K562 (cell line): ENCODE results near the gene PTTG1IP. TPM values are rescaled to one million over a fixed set of nuclear protein-coding genes. Genes with fewer than 3 reads are reported as not detected.

Experiments
- ATAC-seq: fragments of 200-7000 bp; cut with Tn5 transposase; 3 replicates; pipeline ENCODE4 v1.9.1; 2020; ENCODE audit warnings: moderate library complexity
- BruUV-seq: library from RNA; stranded (reverse); fragments of 400-500 nt; replicated peaks from 2 replicates; lab custom pipeline; 2021; lab: Mats Ljungman, UMichigan
- CTCF ChIA-PET: fragments of 300-600 bp; formaldehyde crosslinking; extraction: SDS; loops from one replicate; lab custom pipeline; 2021; ENCODE audit warnings: low intra/inter-chr PET ratio; lab: Yijun Ruan, JAX
- POLR2A ChIA-PET: fragments of 300-600, 350-650 bp; sonication (Branson Sonifier 250); formaldehyde crosslinking; extraction: SDS; loops from one replicate; lab custom pipeline; 2021; ENCODE audit warnings: antibody characterized with exemption, inconsistent platforms; lab: Yijun Ruan, JAX
- DNase-seq, 4 experiments: peaks; one replicate each; pipeline versions ENCODE4 v3.0.0 to v3.0.0-alpha.2; 2011 to 2018; ENCODE audit warnings: low spot score in 3 of 4, mixed read lengths in 3 of 4; ENCODE audit errors: extremely low read depth in 1 of 4
- FAIRE-seq: peaks from 2 replicates; lab custom pipeline; 2011; peaks lifted over from hg19 to GRCh38; lab: Jason Lieb, UNC
- H2AFZ ChIP-seq: 2 replicates; pipeline ENCODE4 v1.6.0; 2011; ENCODE audit warnings: low read depth, low read length, control low read depth, inconsistent platforms
- H3K27ac ChIP-seq: fragments of 200-600 bp; 3 replicates; pipeline ENCODE4 v1.8.0; 2011; ENCODE audit warnings: low read depth, mild to moderate bottlenecking, control low read depth, inconsistent platforms, low read length, moderate library complexity, mixed read lengths; ENCODE audit errors: extremely low read depth
- H3K27me3 ChIP-seq, 2 experiments: fragments of 300-600 bp in 1 of 2; 2 replicates in 1 of 2; 3 replicates in 1 of 2; pipeline versions ENCODE4 v1.6.0 to v1.8.0; 2011; ENCODE audit warnings: inconsistent platforms in 2 of 2, low read length in 2 of 2, mild to moderate bottlenecking in 1 of 2, mixed read lengths in 1 of 2, moderate library complexity in 1 of 2; ENCODE audit not compliant: control insufficient read depth in 2 of 2, insufficient read depth in 2 of 2
- H3K36me3 ChIP-seq: fragments of 300-600 bp; 3 replicates; pipeline ENCODE4 v1.8.0; 2011; ENCODE audit warnings: mild to moderate bottlenecking, low read length, inconsistent platforms; ENCODE audit not compliant: control insufficient read depth, insufficient read depth
- H3K4me1 ChIP-seq, 2 experiments: fragments of 200-600 bp in 1 of 2; replicated peaks in 1 of 2; 2 replicates in 1 of 2; 3 replicates in 1 of 2; pipeline versions ENCODE4 v1.5.1 to v1.8.0; 2011; ENCODE audit warnings: inconsistent platforms in 2 of 2, low read length in 2 of 2, mild to moderate bottlenecking in 1 of 2, mixed read lengths in 1 of 2, moderate library complexity in 1 of 2; ENCODE audit not compliant: control insufficient read depth in 2 of 2, insufficient read depth in 2 of 2
- H3K4me2 ChIP-seq: 2 replicates; pipeline ENCODE4 v1.6.1; 2011; ENCODE audit warnings: low read length, control low read depth, inconsistent platforms, mixed read lengths; ENCODE audit not compliant: insufficient read depth
- H3K4me3 ChIP-seq: fragments of 200-600 bp; sonication (generic), shearing (Covaris generic); 2 replicates; pipeline ENCODE4 v1.5.1; 2016; ENCODE audit warnings: control low read depth, inconsistent platforms
- H3K79me2 ChIP-seq: fragments of 200-600 bp; 3 replicates; pipeline ENCODE4 v1.8.0; 2011; ENCODE audit warnings: low read length, inconsistent platforms; ENCODE audit not compliant: control insufficient read depth, insufficient read depth
- H3K9ac ChIP-seq, 2 experiments: 2 replicates each; pipeline versions ENCODE4 v1.6.0 to v1.6.1; 2011; ENCODE audit warnings: low read depth in 2 of 2, low read length in 2 of 2, control low read depth in 1 of 2, inconsistent platforms in 1 of 2, mild to moderate bottlenecking in 1 of 2, mixed read lengths in 1 of 2; ENCODE audit not compliant: insufficient read depth in 1 of 2
- H3K9me1 ChIP-seq: one replicate; pipeline ENCODE4 v1.6.0; 2011; ENCODE audit warnings: inconsistent platforms, mild to moderate bottlenecking, low read length, moderate library complexity; ENCODE audit not compliant: control insufficient read depth, insufficient read depth
- H3K9me3 ChIP-seq: replicated peaks from 2 replicates; pipeline ENCODE4 v1.5.1; 2011; ENCODE audit warnings: low read depth, low read length, inconsistent platforms; ENCODE audit not compliant: control insufficient read depth, insufficient read depth
- H4K20me1 ChIP-seq: replicated peaks from 2 replicates; pipeline ENCODE4 v1.6.1; 2011; ENCODE audit warnings: low read length, inconsistent platforms, mixed read lengths; ENCODE audit not compliant: control insufficient read depth, insufficient read depth
- ATF3 ChIP-seq, 2 experiments: fragments of 450-650 bp in 1 of 2; sonication (generic) in 1 of 2; formaldehyde crosslinking in 1 of 2; IDR thresholded peaks in 1 of 2; conservative IDR thresholded peaks in 1 of 2; 2 replicates each; pipeline versions ENCODE4 v1.6.1 to v1.8.1; 2016 to 2023; ENCODE audit warnings: mild to moderate bottlenecking in 2 of 2, moderate library complexity in 2 of 2, inconsistent platforms in 1 of 2, missing genetic modification reagents in 1 of 2
- ATF7 ChIP-seq: fragments of 450-650 bp; IDR thresholded peaks from 2 replicates; pipeline ENCODE4 v1.7.1; 2014; ENCODE audit warnings: mild to moderate bottlenecking, moderate library complexity
- MBD2 ChIP-seq: sonication (generic); IDR thresholded peaks from 2 replicates; pipeline ENCODE4 v1.6.1; 2016; ENCODE audit warnings: low read depth, borderline replicate concordance
- POLR2B ChIP-seq: fragments of 450-650 bp; IDR thresholded peaks from 2 replicates; pipeline ENCODE4 v1.6.1; 2018; ENCODE audit warnings: low read depth; ENCODE audit not compliant: partially characterized antibody
- PTTG1 ChIP-seq: fragments of 450-650 bp; IDR thresholded peaks from 2 replicates; pipeline ENCODE4 v1.6.1; 2016; ENCODE audit warnings: low read depth, mild to moderate bottlenecking, missing genetic modification characterization, missing compliant biosample characterization
- RFX1 ChIP-seq: fragments of 450-650 bp; IDR thresholded peaks from 2 replicates; pipeline ENCODE4 v1.6.1; 2016; ENCODE audit warnings: mild to moderate bottlenecking, moderate library complexity
- STAT6 ChIP-seq: sonication (generic); formaldehyde crosslinking; IDR thresholded peaks from 2 replicates; pipeline ENCODE4 v1.8.1; 2023; ENCODE audit warnings: mild to moderate bottlenecking, missing genetic modification reagents
- WGBS: fragments of 100-300 bp; shearing (Covaris generic); methylation state at CpG from one replicate; pipeline ENCODE4 v1.1.6; 2016; ENCODE audit warnings: low coverage, mixed read lengths; ENCODE audit not compliant: insufficient coverage; ENCODE audit errors: missing lambda C conversion rate; 5-methylcytosine and 5-hydroxymethylcytosine counted together
- in situ Hi-C: fragments of 300-500 bp; cut with MboI; formaldehyde crosslinking; loops from 4 replicates; pipeline ENCODE4 v1.15.0; 2018; ENCODE audit warnings: inconsistent platforms, mixed read lengths
- intact Hi-C: fragments of 100-400 bp; cut with micrococcal nuclease; formaldehyde crosslinking; loops from 2 replicates; pipeline ENCODE4 v1.14.2; 2022
- polyA plus RNA-seq, 8 experiments: library from polyadenylated mRNA; depleted of rRNA in 4 of 8; stranded (reverse) in 5 of 8; unstranded in 3 of 8; fragments of >200 nt; fragmentation: Nextera tagmentation in 2 of 8; fragmentation: Illumina TruSeq in 1 of 8; extraction: Ambion mirVana in 2 of 8; extraction: Trizol in 1 of 8; gene quantifications; 2 replicates each; pipeline versions ENCODE4 v1.2.1 to v1.2.3, GENCODE V29; 2011 to 2014; ENCODE audit warnings: inconsistent platforms in 1 of 8, missing spikeins in 1 of 8
- total RNA-seq, 7 experiments: library from RNA; depleted of rRNA in 6 of 7; stranded (reverse); fragments of >200 nt in 6 of 7; fragmentation: Illumina TruSeq in 2 of 7; extraction: Trizol in 2 of 7; gene quantifications; 2 replicates each; pipeline versions ENCODE4 v1.2.1 to v1.2.3, GENCODE V29; 2011 to 2021; ENCODE audit warnings: low replicate concordance in 1 of 7

PTTG1IP gene
- total and polyA plus RNA-seq, 9 of the 15 experiments (the other 6 are each of a cell fraction or from before 2014, with no cell fraction given), result 5.0 to 99.3 (median 82.4) TPM

GRCh38 chr21:44873356-44874239 is at the start of gene PTTG1IP (continued):
- 0 out of 2 replicates have a peak, but pooled peaks have one; percentile 85 for TF ChIP-seq STAT6 (CRISPR knock-in tag)
- TF ChIP-seq POLR2B, result peak; percentile 89
- TF ChIP-seq MBD2, result peak; percentile 1; the same call in 1 of the 2 replicates

- Histone ChIP-seq H4K20me1 (0 out of 2 replicates have a peak, but pooled peaks cover 3% of the 10 kb centered on the region), H2AFZ (no peak overlapping the region), H3K4me2 (no peak overlapping the region), H3K9ac (no peak overlapping the region), H3K4me1 (peaks cover 4 to 35% of the 10 kb centered on the region in 2 experiments; a peak in 3 of 5 replicates), H3K27me3 (peaks cover 42 to 65% of the 10 kb centered on the region in 2 experiments), H3K9me1 (no peaks in the 10 kb centered on the region), H3K36me3 (no peaks in the 10 kb centered on the region)
- ATAC-seq (no peak), FAIRE-seq (no peak), DNase-seq (no peak)
- BruUV-seq, result no TSS peak
- ChIA-PET POLR2A (no interaction called here), CTCF (no interaction called here)
- WGBS, result 4% methylated on average over 5 of the region's 5 CpGs
- intact Hi-C loops, result loop anchor here (10.0 kb wide), 1 partner anchor 407 kb away; no protein-coding TSS in a partner anchor
- TF ChIP-seq RFX1 (no peak), PTTG1 (no peak), ATF3 (IDR thresholded peaks at IDR 0.05) (0 out of 2 replicates have a peak, but pooled peaks have one; percentile 39), ATF3 (CRISPR knock-in tag; conservative IDR thresholded peaks at IDR 0.05) (no peak), ATF7 (0 out of 2 replicates have a peak, but pooled peaks have one; percentile 14)
- TF ChIP-seq, all 486 proteins: peak for 2
- H3K4me3 ChIP-seq, result no peak overlapping the region
- no peaks in the 10 kb centered on the region for H3K9me3 ChIP-seq
- H3K27ac ChIP-seq, result no peak overlapping the region
- no peaks in the 10 kb centered on the region for H3K79me2 ChIP-seq
- in situ Hi-C loops, result no loop called here
Measured at GRCh38 chr21:44921928-44922327, 48.4 kb upstream of the PTTG1IP start.
